Fibroblast of peridontal ligament (primary cell): ENCODE measurements around the gene GRM4.

Experiments used
- DNase-seq: peaks from one replicate; pipeline ENCODE4 v3.0.0-alpha.2; 2010; ENCODE audit errors: extremely low read depth

Gene GRM4

DNA sequence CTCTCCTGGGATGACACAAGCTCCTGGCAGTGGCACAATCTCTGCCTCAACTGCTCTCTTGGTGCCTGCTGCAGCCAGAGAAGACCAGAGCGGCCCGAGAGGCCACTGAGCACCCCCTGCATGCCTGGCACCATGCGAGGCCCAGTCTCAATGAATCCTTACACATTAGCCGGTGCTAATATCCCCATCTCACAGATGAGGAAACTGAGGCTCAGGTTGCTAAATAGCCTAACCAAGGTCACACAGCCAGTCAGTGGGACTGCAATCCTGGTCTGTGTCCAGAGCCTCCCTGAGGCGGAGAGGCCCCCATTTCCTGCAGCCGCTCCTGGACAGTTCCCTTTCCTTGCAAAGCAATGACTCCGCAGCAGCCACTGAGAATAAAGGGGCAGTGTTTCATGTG, 81.2 kb downstream of the GRM4 start:
- no peak for DNase-seq

DNA sequence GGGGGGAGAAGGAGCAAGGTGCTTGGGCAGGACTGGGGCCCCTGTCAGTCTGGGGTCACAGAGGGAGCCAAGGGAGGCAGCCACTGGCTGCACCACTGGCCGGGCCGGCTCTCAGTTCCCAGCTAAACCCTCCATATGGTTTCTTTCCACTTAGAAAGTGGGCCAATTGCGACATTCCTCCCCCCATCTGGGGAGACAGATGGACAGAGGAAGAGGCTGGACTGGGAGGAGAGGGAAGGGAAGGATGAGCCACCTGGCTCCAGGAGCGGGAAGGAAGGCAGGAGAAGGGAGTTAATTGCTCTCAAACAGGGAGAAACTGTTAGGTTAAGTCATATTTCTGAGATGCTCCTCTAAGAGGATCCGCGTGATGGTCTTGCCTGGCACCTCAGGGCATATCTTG, 82.2 kb downstream of the GRM4 start:
- DNase-seq = no peak

DNA sequence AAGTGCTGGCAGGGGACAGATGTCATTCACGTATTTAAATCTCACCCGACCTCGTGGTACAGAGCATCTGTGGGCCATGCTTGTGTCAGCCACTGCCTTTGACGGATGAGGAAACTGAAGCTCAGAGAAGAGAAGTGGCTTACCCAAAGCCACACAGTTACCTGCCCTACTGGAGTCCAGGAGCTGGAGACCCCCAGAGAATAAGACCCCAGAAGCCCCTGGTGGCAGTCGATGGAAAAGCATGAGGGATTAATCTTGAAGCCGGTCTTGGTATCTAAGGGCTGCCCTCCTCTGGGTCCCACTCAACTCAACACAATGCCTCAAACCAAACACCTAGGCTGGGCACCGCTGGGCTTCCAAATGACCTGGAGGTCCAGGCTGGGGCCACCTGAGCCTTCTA, 83.1 kb downstream of the GRM4 start:
- no peak for DNase-seq

DNA sequence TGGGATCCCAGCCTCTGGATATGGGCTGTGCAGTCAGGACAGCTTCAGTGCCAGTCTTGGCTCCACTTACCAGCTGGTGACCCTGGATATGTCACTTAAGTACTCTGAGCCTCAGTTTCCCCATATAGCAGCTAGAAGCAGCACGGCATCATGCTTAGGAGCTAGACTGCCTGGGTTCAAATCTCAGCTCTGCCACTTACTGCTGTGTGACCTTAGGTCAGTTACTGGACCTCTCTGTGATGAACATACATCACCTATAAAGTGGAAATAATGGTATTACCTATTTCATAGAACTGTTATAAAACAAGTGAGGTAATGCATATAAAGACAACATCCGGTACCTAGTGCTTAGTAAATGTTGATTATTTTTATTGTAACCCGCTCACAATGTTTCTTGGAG, 83.7 kb downstream of the GRM4 start:
- no peak for DNase-seq

DNA sequence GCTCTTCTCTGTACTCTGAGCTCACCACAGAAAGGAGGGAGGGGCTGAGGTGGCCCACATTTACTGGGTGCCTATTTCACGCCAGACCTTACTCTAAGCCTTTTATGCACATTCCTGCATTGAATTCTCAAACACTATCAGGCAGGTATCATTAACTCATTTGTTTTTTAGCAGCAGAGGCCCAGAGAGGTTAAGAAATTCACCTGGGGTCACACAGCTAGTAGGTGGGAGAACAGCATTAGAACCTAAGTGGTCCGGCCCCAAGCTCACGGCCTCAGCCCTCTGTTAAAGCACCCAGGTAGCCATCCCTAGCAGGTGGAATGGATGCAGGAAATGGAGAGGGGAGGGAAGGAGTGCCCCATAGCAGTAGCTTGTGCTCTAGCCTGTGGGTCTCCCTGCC, 84.5 kb downstream of the GRM4 start:
- DNase-seq = no peak

DNA sequence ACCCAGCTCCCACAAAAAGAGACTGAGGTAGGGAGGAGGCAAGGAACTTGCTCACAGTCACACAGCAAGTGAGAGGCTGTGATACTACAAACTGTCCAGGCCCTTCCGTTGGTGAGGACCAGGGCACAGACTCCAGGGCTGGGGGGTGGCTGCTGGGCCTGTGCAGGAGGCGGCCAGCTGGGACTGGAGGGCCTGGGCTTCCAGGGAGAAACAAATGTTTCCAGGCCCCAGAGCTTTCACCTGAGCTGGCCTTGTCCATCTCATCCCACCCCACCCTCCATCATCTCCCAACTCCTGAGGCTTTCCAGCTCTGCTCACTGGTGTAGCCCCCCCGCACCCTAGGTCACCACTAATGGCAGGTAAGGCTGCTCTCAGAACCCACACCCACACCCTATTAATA, 86.0 kb downstream of the GRM4 start:
- no peak for DNase-seq

DNA sequence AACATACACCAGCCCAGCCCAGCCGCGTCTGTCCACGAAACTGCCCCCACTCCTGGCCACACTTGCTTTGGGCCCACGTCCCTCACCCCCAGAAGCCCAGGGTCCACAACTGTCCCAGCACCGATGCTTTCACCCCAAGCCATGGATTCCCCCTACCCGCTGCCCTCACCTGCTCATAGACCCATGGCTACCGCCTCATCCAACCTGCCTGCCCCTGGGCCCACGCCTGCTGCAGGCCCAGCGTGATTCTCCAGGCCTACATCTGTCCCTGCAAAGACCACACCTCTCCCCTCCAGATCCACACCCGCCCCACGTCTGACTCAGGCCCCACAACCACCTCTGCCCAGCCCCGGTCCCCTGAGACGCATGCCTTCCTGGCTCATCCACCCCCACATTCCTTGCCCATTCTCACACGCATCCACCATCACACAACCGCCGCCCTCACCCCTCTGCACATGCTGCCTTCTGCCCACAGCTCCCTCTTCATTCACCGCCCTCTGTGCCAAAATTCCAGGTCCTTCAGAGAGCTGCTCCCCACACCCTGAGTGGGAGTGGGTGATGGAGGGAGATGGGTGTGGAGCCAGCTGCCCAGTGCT, 86.7 kb downstream of the GRM4 start:
- peak; percentile 15 for DNase-seq

DNA sequence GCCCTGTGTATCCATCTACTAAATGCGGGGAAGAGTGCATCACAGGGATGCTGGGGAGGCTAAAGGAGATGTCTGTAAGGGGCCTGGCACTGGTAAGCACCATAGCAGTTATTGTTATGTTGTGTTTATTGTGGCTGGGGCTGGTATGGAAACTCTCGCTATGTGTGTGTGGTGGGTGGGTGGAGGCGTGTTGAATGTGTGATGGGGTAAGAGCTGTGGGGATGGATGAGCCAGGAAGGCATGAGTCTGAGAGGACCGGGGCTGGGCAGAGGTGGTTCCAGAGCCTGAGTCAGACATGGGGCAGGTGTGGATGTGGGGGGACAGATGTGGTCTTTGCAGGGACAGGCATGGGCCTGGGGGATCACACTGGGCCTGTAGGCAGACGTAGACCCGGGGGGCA, 88.1 kb downstream of the GRM4 start:
- DNase-seq = no peak

DNA sequence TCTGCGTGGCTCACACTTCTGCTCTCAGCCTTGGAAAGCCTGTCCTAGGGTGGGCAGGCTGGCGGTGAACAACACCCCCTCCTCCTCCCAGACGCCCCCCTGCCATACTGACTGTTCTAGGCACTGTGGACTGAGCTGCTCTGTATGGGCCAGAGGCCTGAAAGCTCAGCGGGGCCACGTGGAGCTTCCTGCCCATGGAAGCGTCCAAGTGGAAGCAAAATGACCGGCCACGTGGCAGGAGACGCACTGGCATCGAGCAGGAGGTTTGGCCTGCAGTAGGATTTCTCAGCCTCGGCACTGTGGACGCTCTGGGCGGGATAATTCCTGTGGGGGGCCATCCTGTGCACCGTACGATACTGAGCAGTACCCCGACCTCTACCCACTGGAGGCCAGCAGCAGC, 88.7 kb downstream of the GRM4 start:
- no peak for DNase-seq

DNA sequence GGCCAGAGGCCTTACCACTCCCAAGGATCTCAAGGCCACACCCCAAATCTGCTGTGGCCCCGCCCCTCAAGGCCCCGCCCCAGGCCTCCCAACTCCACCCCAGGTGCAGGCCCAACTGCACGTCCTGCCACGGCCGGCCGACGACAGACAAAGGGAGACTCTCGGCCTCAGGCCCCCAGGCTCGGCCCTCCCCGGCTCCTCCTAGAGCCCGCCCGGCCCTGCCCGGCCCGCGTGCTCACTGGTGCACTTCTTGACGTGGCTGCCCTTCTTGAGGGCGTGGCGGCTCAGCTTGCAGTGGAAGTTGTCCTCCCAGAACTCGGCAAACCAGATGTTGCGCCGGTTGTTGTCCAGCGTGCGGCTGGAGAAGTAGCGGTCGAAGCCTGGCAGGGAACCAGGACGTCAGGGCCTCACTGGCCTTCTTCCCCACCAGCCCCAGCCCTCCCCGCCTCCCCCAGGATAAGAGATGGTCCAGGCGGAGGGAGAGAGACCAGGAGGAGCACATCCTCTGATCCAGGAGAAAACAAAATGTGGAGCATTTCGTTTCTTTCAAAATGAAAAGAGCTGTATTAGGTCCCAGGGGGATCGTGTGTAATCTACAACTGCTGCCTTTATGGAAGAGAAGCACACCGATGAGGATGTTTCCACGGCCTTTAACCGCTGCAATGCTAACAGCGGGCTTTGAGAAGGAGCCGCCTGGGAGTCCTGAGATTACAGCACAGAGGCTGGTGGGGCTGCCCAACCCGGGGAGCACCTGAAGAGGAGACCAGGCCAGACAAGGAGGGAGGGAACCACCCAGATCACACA, 89.4 kb downstream of the GRM4 start:
- peak; percentile 39 for DNase-seq

DNA sequence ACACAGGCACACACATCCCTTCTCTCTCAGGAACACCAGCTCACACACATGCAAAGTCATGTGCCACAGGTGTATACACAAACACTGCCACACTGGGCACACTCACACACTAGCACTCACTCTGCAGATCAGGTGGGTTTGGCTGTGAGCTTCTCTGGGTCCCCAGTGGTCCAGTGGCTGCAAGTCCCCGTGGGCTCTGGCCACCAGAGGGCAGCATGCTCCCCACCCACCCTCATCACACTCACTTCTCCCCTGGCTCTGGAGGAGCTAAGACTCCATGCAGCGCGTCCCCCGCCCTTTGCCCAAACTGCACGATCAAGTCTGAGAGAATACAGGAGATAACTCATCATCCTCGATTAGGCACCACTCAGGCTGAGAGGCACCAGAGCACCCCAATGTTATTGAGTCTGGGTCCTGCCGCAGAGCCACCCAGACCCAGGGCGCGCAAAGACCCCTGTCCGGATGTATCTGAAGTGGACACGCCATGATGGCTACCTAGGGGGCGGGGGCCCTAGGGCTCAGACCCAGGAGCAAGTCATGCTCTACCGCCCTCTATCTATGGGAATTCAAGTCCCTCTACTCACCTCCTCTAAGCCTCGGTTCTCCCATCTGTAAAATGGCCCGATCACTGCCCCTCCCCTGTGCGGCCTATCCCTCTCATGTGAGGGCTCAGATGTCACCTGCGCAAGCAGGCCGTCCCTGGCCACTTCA, 90.5 kb downstream of the GRM4 start:
- peak; percentile 31 for DNase-seq

DNA sequence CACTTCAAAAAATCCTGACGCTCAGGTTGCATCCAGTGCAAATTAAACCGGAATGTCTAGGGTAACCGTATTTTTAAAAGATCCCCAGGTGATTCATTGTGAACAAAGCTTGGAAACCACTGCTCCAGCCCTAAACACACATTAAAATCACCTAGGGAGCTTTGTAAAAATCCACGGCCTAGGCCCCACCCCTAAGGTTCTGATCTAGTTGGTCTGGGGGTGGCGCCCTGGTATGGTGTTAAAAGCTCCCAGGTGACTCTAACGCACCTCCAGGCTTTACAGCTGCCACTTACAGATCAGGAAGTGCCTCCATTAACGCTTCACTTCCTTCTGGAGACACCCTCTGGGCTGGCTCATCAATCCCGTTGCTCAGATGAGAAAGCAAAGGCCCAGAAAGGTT, 92.2 kb downstream of the GRM4 start:
- no peak for DNase-seq

DNA sequence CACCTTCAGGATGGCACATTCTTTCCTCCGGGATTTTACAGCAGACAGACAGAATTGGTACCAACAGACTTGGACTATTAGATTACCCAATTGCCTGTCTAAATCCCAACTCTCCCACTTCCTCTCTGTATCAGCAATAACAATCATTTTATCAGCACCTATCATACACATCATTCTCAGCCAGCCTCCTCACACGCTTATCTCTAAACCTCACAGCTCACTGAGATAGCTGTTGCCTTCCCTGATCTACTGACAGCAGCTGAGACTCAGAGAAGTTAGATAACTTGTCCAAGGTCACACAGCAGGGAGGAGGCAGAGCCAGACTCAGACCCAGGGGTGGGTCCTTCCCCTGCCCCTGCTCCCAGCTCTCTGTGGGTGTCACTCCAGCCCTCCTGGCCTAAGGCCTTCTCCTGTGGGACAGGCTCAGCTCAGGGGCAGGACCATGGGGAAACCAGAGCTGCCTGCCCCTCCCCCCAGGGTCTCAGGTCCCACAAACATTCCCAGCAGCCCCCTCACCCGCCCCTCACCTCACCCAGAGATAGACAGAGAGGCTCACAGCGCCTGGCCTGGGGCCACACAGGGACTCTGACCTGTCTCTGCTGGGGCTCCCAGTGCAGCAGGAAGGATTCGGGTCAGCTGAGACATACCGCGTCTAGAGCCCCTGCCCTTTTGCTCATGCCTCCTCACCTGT, 92.8 kb downstream of the GRM4 start:
- no peak for DNase-seq

DNA sequence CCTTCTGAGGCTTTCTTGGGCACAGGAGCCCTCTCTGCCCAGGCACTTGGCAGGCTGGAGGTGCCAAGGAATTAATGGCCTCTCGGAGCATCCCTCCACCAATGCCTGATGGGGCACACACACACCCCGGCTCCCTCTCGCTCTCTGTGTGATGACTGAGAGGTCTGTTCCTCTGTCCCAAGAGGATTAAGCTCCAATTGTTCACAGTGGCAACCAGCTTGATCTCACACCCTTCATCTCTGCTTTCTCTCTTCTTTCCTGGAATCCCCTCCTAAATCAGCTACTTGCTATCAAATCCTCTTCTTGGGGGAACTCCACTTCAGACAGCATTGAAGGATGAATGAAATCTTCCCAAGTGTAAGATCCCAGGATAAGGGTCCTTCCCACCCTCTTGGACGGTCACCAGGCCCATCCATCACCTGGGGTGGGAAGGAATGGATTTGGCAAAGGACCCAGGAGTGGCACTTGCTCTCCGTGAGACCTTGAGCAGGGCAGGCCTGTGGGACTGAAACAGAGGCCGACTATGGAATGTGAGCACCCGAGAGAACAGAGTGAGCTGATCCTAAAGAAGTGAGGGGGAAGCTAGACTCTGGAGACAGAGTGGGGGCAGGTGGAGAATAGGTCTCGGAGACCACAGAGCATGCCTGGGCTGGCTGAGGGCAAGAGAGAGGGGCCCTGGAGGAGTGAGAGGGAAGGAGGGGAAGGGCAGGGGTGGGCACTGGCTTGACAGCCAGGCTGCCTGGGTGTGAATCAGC, 93.6 kb downstream of the GRM4 start:
- no peak for DNase-seq

DNA sequence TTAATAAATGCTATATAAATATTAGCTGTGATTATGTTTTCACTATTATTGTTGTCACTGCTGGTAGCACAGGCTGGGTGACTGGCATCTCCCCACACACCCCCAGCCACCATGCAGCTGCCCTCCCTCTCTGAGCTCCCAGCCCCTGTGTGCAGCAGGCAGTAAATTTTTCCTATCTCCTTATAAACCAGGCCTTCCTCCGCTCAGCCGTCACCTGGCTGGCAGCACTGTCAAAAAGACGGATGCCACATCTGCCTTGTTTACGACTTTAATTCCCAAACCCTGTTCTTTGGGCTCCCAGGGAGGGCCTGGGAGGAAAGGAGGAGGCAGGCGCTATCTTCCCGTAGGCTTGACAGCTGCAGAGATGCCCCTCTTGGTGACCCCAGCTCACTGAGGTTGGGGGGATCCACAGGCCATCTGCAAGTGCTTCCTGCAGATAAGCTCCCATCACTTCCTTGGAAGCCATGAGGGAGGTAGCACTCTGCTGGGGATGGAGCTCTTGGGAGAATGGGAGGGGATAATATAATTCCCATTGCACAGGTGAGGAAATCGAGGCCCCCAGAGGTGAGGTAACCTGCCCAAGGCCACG, 94.5 kb downstream of the GRM4 start:
- DNase-seq = no peak

DNA sequence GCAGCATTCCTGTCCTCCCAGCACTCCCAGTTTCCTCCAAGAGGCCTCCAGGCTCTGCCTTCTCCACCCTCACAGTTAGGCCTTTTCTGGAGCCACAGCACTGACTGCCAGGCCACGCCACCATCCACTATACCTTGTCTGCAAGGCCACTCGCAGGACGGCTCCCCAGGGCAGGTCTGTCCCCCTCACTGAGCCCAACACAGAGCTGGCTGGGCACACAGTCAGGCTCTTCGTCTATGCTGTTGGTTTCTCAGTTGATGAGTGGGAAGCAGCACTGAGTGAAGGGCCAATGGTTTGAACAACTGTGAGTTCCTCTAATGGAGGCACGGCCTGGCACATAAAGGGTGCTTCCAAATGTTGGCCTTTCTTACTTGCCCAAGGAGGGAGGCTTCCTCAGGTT, 95.2 kb downstream of the GRM4 start:
- no peak for DNase-seq

DNA sequence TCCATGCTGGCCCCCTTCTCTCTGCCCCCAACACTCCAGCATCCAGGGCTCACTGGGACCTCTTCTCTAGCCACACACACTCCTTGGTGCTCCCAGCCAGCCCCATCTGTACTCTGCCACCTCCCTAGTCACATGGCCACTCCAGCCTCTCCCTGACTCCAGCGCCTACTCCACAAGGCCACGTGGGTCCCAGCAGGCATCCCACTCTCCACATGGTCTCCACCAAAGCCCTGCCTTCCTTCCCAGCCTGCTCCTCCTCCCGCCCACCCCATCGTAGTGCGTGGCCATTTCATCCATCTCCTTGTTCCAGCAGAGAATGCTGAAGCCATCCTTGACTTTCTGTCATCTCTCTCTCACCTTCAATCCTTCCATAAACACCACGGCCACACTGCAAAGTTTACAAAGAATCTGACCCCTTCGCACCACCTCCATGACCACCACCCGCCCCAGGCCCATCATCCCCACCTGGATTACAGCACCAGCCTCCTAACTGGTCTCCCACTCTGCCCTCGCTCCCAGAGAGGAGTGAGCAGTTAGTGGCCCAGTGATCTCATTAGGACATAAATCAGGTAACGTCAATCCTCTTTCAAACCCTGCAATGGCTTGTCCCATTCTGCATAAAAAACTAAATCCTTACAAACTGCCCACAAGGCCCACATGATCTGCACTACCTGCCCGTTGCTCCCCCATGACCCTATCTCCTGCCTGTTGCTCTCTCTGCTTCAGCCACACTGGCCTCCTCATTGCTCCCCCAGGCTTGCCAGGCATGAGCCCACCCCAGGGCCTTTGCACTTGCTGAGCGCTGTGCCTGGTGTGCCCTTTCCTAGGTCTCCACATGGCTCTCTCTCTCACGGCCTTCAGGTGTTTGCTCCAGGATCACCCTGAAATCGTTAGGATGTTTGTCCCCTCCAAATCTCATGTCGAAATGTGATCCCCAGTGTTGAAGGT, 96.2 kb downstream of the GRM4 start:
- no peak for DNase-seq

DNA sequence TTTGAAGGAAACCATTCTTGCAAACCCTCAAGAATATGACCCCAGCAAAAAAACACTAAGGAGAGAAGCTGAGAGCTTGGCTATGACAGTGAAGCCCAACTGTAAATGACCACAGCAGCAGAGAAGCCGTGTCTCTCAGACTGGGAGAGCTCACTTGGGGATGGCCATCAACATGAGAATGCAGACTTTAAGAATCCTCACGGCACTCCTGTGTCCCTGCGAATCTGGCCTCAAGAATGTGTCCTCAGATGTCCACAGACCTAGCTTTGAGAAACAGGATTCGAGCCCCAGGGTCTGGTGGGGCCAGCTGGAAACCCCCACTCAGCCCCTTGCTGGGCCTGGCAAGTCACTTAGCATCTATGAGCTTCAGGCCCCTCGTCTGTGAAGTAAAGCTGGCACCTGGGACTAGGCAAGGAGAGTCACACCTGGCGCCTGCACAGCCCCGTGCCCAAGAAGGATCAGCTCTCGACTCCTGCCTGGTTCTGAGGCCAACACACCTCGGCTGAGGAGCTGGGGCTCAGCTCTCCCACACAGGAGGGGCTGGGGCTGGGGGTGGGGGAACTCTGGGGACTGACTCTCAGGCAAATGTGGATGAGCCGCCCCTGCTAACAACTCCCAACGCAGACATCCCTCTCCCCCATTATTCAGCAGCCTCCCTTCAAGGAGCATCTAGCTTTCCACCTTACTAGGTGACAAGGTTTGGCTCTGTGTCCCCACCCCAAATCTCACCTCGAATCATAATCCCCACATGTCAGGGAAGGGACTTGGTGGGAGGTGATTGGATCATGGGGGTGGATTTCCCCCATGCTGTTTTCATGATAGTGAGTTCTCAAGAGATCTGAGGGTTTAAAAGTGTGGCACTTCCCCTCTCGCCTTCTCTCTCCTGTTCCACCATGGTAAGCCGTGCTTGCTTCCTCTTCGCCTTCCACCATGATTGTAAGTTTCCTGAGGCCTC, 97.7 kb downstream of the GRM4 start:
- DNase-seq = no peak

DNA sequence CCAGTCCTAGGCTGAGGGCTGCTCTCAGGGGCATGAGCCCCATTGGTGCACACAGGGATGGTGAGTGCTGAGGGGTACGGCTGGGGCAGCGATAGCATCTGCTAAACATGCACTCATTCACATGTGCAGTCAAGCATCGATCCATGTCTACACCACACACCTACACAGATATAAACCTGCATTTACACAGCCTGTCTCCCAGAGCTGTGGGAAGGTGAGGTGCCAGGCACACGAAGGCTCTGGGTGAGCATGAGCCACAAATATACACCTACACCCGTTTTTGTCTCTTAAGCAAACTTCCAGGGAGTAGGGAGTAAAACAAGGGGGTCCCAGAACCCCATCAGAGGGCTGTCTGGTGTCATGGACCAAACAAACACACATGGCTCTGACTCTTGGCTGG, 99.3 kb downstream of the GRM4 start:
- no peak for DNase-seq
